NCI-H2107 treated with DMSO at 0.1 percent for 48 hours (cell line): ENCODE measurements around the gene DYRK4.
A peak's percentile ranks its signal among the peaks of the same experiment; 100 is the strongest.

Experiments used
- DNase-seq: peaks from one replicate; lab custom pipeline; 2025; ENCODE audit not compliant: unreplicated experiment; lab: John Stamatoyannopoulos, UW

The DYRK4 gene

GRCh38 chr12:4558171-4558570 lies 3.8 kb upstream of the DYRK4 start:
- no peak for DNase-seq

- DNase-seq, result no peak
These were observed 1.3 kb downstream of the DYRK4 start for GRCh38 chr12:4563336-4563735.

DNA sequence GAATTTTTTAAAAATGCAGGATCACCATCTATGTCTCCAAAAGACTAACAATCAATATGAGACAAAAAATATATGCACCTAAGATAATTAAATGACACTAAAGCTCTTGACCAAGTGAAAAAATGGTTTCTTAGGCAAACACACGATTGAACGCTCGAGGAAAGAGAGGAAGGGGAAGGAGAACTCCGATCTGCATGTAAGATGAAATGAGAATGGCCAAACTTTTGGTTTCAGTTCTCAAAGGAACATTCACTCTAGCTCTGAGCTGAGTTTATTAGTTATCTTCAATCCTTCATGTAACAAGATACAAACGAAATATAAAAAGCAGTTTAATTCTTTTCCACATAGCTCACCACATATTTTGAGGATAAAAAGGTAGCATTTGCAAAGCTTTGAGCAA lies 2.8 kb downstream of the DYRK4 start:
- DNase-seq, result no peak

- DNase-seq, result no peak
These were observed 4.5 kb downstream of the DYRK4 start for GRCh38 chr12:4566474-4566873.

- DNase-seq, result no peak
These were observed 5.3 kb downstream of the DYRK4 start for GRCh38 chr12:4567073-4567881.

- DNase-seq, result no peak
These were observed 7.3 kb downstream of the DYRK4 start for GRCh38 chr12:4569261-4569660.

DNA sequence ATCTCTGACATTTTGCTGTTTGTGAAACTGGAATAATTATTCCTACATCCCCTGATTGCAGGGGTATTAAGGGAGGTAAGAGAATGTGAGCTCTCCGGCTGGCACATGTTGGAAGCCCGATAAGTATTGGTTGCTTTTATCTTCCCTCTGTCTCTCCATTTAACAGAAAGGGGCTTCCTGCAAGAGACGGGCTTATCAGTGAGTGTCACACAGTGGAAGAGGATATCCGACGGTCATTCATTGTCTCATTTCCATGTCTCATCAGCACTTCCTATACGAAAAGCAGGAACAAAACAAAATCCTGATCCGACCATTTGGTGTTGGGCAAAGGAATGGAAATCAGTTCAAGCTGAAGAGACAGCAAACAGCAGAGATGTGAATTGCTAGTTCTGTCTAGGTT lies 10.7 kb downstream of the DYRK4 start:
- no peak for DNase-seq

DNA sequence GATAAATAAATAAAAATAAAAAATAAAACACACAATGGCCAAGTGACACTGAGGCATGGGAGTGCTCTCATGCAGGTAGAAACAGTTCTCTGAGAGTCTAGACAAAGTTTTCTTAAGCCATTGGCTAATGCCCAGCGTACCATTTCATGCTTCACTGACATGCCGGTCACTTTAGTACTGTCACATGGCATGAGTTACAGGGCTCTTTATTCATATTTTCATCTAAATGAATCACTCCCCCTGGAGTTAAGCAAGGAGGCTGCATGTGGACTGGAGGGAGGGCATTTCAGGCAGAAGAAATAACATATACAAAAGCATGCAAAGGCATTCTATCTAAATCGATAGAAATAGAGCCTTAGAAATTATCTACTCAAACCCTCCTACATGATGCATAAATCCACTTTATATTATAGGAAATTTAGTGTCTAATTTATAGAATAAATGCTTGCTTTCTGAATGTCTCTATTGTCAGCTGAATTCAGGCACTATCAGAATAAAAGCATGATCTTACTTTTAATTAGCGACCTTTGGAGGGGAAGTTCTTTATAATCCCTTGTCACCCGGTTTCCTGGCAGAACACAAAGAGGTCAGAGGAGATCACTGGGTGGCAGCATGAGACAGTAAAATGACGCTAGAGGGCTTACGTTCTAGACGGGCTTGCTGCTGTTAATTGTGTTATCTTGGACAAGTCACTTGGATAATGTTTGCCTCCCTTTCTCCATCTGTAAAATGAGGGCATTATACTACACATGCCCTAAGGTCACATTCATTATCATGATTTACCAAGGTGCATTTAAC lies 17.5 kb downstream of the DYRK4 start:
- DNase-seq, result peak; percentile 50

GRCh38 chr12:4580281-4580688 lies 18.3 kb downstream of the DYRK4 start:
- DNase-seq, result no peak

- DNase-seq, result peak; percentile 42
These were observed 22.3 kb downstream of the DYRK4 start for GRCh38 chr12:4584281-4584680.

DNA sequence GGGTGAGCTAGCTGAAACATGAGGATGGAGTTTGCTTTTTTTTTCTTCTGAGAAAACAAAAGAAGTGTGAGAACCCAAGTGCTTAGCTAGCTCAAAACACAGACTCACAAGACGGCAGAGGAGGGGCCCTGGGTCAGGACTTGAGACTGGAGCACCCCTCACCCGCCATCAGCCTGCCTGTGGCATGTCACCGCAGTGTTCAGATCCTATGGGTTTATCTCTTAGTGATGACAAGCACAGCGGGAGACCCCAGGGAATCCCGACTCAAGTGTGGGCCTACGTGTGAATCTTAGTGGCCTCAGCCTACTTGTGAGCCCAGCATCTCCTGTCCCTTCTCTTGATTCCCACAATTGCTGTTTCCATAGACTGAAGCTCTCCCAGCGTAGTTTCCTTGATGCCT lies 22.9 kb downstream of the DYRK4 start:
- no peak for DNase-seq

DNA sequence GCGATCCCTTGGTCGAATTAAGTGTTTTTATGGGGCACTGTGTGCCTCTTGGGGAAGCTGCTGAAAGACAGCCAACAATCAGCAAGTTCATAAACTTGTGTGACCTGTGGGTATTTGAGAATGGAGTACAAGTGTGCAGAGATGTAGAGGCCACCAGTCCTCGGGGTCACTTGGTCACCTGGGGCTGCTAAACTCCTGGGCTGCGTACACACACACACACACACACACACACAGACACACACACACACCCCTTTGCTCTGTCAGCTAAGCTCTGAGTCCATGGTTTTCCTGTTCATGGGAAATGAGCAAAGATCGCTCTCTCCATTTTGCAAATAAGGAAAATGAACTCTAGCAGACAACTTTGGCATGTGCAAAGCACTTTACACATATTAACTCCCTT lies 24.5 kb downstream of the DYRK4 start:
- no peak for DNase-seq

- no peak for DNase-seq
These were observed 25.1 kb downstream of the DYRK4 start for GRCh38 chr12:4587108-4587507.

DNA sequence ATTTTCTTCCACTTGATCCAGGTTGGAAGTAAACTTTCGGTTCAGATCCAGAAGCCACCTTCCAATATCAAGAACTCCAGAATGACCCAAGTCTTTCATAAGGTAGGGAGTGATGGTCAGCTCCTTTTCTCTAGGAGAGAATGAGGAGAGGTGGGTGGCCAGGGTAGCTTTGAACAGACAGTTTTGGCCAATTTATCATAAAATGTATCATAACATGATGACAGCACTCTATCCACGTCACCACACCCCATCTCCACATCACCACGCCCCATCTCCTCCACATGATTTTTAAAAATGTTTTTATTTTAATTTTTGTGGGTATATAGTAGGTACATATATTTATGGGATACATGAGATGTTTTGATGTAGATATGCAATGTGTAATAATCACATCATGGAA lies 26.9 kb downstream of the DYRK4 start:
- no peak for DNase-seq

GRCh38 chr12:4589941-4590340 lies 27.9 kb downstream of the DYRK4 start:
- no peak for DNase-seq

GRCh38 chr12:4591180-4591687 lies 29.2 kb downstream of the DYRK4 start:
- DNase-seq, result peak; percentile 58

GRCh38 chr12:4595881-4596280 lies 33.9 kb downstream of the DYRK4 start:
- DNase-seq, result no peak

DNA sequence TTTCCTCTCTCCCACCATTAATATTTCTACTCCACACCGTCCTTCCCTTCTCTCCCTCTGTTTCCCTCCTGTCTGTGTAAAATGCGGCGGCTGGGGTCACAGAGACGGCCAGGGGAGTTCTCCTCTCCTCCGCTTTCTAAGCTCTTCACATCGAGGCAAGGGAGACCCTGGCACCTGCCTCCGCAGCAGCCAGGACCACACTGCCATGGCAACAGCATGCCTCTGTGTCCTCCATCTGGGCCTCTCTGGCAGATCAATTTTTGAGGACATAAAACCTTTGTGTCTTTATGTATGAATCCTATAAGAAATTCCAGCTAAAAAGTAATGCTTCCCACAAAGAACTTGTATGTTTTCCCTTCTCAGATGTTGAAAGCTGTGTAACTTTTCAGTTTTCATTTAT lies 41.4 kb downstream of the DYRK4 start:
- no peak for DNase-seq

- no peak for DNase-seq
These were observed 41.9 kb downstream of the DYRK4 start for GRCh38 chr12:4603946-4604345.

GRCh38 chr12:4604684-4605193 lies 42.7 kb downstream of the DYRK4 start:
- DNase-seq, result peak; percentile 82

DNA sequence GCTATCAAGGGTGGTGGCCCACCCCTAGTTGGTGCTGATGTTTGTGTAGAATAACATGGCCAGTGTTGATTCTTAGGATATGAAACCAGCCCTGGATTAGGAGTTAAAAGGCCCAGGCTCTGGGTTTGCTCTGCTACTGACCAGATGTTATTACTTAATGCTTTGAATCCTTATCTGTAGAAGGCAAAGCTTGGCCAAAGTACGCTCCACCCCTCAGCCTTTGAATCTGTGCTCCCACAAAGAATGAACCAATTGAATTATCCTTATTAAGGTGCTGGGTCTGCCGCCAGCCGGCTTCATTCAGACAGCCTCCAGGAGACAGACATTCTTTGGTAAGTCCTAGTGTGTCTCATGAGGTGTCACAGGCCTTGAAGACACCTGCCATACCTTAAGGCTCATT lies 45.0 kb downstream of the DYRK4 start:
- DNase-seq, result no peak

DNA sequence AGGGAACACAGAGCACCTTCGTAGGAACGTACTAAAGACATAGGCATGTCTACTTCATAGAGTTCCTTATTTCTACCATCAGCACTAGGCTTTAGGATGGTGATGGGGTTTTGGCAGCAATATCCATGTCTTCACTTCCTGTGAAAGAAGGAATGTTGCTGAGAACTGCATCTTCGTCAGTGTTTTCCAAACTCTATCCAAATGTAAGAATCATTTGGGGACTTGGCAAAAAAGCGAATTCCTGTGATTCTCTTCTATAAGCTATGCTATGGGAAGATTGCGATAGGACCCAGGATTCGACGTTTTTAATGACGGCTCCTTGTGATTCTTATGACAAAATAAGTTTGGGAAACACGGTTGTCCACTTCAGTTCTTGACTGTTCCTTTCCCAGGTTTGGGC lies 47.1 kb downstream of the DYRK4 start:
- DNase-seq, result no peak
